ENCODE data around the gene SBNO2.

Gene SBNO2

DNA sequence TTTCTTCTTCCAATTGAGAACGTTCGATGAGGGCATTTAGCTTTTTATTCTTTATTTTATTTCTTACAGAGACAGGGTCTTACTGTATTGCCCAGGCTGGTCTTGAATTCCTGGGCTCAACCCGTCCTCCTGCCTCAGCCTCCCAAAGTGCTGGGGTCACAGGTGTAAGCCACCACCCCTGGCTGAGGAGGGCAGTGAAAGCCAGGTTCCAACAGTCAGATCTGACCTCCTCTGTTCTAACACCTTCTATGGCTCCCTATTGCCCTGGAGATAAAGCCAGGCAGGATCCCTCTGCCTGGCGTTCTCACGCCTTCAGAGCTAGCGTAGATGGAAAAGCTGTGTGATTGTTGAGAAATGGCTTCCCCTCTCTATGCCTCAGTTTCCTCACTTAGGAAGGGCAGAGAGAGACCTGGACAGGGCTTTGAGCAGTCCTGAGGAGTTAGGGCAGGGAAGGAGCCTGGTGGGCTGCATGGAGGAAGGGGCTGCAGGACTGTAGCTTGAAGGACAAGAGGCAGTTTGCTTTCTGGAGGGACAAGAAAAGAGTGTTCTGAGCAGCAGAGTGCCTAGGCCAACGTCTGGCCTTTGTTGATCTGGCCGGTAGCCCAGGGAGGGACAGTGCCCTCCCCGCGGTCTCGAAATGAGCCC, 101.6 kb downstream of the SBNO2 start:
- no peak for DNase-seq (ENCODE audit: low read depth)

- no peak for DNase-seq (ENCODE audit: low read depth)
These were observed 102.9 kb downstream of the SBNO2 start for GRCh38 chr19:1070931-1071791.

- DNase-seq (ENCODE audit: low read depth) = no peak
These were observed 103.5 kb downstream of the SBNO2 start for GRCh38 chr19:1070576-1070930.

- no peak for DNase-seq (ENCODE audit: low read depth)
These were observed 104.9 kb downstream of the SBNO2 start for GRCh38 chr19:1069009-1069779.

- no peak for DNase-seq (ENCODE audit: low read depth)
These were observed 105.8 kb downstream of the SBNO2 start for GRCh38 chr19:1068009-1069001.

- DNase-seq (ENCODE audit: low read depth) = no peak
These were observed 106.6 kb downstream of the SBNO2 start for GRCh38 chr19:1067341-1067957.

DNA sequence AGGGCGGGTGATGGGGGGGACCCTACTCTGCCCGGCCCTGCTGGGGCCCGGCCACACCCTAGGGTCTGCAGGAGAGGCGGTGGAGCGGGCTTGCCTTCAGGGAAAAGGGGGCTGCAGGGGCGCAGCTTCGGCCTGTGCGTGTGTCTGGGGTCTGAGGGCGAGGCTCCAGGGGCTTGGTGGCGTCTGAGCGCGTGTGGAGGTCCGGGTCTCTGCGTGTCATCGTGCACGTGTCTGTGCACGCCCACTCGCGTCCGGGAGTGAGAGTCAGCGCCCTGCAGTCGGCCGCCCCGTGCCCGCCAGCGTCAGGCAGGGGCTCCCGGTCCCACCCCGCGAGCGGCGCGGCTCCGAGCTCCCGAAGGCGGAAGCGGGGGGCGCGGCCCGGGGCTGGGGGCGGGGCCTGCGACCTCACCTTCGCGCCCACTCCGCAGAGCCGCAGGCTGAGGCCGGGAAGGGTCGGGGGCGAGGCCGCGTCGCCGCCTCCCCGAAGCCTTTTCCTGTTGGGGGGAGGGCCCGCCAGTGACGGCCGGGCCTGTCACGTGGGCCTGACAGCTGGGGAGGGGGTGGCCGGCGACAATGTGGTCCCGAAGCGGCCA, 107.2 kb downstream of the SBNO2 start, which contains the start of gene ARHGAP45:
ARHGAP45 (plus strand) TSS at position 420 of the 593 bp plus-strand sequence. CDS start 239 bp downstream, outside the sequence.
- DNase-seq (ENCODE audit: low read depth) = no peak

GRCh38 chr19:1066251-1066747, 107.8 kb downstream of the SBNO2 start:
- DNase-seq (ENCODE audit: low read depth) = no peak

- DNase-seq (ENCODE audit: low read depth) = no peak
These were observed 108.4 kb downstream of the SBNO2 start for GRCh38 chr19:1065606-1066109.

GRCh38 chr19:1064661-1065605, 109.1 kb downstream of the SBNO2 start:
- DNase-seq (ENCODE audit: low read depth) = no peak

DNA sequence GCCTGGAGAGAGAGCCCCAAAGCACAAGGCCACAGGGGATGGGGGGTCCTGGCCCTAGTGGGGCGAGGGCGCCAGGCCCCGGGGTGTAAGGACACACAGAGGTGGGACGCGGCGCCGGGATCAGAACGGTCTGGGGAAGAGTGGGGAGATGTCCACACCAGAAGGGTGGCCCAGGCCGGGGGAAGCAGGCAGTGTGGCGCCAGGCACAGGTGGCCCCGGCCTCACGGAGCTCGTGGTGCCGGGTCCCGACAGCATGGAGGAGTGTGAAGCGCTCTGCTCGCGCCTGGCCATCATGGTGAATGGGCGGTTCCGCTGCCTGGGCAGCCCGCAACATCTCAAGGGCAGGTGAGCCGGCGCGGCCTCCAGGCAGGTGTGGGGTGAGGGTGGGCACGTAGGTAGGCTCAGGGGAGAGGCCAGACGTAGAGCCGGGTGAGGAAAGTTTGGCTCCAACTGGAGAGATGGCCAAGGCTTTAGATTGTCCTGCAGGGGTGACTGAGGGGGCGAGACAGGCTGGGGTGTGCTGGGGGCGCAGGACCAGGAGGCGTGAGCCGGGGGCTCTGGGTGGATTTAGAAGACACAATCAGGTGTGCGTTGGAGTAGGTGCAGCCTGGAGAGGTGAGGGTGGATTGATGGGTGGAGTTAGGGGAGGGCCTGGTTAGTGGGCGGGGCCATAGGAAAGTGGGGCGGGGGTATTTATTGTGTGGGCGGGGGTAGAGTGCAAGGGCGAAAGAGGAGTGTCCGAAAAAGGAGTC, 110.0 kb downstream of the SBNO2 start:
- no peak for DNase-seq (ENCODE audit: low read depth)

GRCh38 chr19:1063030-1063908, 110.8 kb downstream of the SBNO2 start:
- DNase-seq (ENCODE audit: low read depth) = no peak

DNA sequence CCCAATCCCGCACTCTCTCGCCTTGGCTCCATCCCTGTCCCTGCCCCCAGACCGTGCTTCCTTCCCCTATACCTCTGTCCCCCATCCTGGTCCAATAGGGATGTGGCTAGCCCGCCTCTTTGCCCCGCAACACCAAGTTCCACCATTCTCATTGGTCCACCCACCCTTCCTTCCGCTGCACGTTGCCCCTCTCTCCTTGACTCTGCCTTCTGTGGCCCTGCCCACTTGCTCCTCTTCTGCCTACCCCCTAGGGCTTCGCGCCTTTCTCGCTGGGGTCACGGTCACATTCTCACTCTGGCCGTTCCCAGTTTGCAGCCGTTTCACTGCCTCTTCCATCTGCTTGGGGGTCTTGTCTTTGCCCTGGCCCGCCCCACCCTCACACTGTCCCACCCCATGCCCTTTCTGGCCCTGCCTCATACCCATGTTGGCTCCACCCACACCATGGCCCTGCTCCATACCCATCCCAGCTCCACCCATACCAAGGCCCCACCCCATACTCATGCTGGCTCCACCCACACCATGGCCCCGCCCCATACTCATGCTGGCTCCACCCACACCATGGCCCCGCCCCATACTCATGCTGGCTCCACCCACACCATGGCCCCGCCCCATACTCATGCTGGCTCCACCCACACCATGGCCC, 111.6 kb downstream of the SBNO2 start:
- no peak for DNase-seq (ENCODE audit: low read depth)

DNA sequence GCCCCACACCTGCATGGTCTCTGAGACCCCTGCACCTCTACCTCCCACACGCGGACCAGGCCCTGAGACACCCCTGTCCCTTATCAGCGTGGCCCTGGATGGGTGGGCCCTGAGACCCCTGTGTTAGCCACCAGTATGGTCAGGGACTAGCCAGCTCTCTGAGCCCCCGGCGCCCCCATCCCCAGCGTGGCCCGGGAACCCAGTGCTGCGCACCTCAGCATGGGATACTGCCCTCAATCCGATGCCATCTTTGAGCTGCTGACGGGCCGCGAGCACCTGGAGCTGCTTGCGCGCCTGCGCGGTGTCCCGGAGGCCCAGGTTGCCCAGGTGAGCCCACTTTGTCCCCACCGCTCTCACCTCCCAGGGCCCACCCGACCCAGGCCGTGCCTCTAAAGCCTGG, 112.1 kb downstream of the SBNO2 start:
- DNase-seq (ENCODE audit: low read depth) = no peak

DNA sequence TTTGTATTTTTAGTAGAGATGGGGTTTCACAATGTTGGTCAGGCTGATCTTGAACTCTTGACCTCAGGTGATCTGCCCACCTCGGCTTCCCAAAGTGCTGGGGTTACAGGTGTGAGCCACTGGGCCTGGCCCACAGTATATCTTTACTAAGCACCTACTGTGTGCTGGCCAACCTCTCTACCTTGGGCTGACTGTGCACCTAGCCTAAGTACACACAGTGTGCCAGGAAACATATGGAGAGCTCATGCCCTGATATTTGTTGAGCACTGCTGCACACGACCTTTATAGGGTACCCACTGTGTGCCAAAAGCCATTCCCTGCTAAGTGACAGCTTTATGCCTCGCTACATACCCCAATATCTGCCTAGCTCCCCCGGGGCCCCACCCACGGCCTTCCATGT, 113.4 kb downstream of the SBNO2 start:
- no peak for DNase-seq (ENCODE audit: low read depth)

- no peak for DNase-seq (ENCODE audit: low read depth)
These were observed 116.0 kb downstream of the SBNO2 start for GRCh38 chr19:1058112-1058511.
